ENCODE measurements around the gene SLC6A11. TPM values are rescaled to one million over a fixed set of nuclear protein-coding genes. Genes with fewer than 3 reads are reported as not detected.

The SLC6A11 gene
- total RNA-seq, 1 experiment from 2014 or later: 0.85 TPM

- TF ChIP-seq HMGA2 (CRISPR knock-in tag; IDR thresholded peaks at IDR 0.05): no peak
- no peak for TF ChIP-seq FOXP4 (CRISPR knock-in tag; IDR thresholded peaks at IDR 0.05)
- TF ChIP-seq NFATC4 (CRISPR knock-in tag; IDR thresholded peaks at IDR 0.05): no peak
- no peak for TF ChIP-seq ZNF232 (CRISPR knock-in tag; IDR thresholded peaks at IDR 0.05)
Observed at GRCh38 chr3:10875914-10876313, 59.9 kb downstream of the SLC6A11 start (continued).

- Mint-ChIP-seq H3K4me1 (no peaks in the 10 kb centered on the region), H3K27ac (no peak overlapping the region), H3K36me3 (no peaks in the 10 kb centered on the region), H3K4me3 (no peak overlapping the region), H3K27me3 (ENCODE audit: low read depth) (peaks cover 100% of the 10 kb centered on the region), H3K9me3 (no peaks in the 10 kb centered on the region)
- no peak for ATAC-seq
- TF ChIP-seq HMGA2 (CRISPR knock-in tag; IDR thresholded peaks at IDR 0.05) (no peak), E2F5 (CRISPR knock-in tag; IDR thresholded peaks at IDR 0.05) (no peak), ESRRA (CRISPR knock-in tag; IDR thresholded peaks at IDR 0.05; ENCODE audit: borderline replicate concordance) (no peak)
- ChIA-PET POLR2A (no interaction called here), CTCF (interaction anchor here (1.0 kb wide), 2 partner anchors 41 to 118 kb away, joined by 3 read pairs; no protein-coding TSS in a partner anchor)
- no peak for DNase-seq (ENCODE audit: low spot score)
Observed at GRCh38 chr3:10876661-10877060, 60.6 kb downstream of the SLC6A11 start.

GRCh38 chr3:10882851-10883250, 66.8 kb downstream of the SLC6A11 start:
- Mint-ChIP-seq H3K27ac (no peak overlapping the region), H3K4me3 (no peak overlapping the region), H3K27me3 (ENCODE audit: low read depth) (peaks cover 79% of the 10 kb centered on the region), H3K36me3 (no peaks in the 10 kb centered on the region), H3K9me3 (no peaks in the 10 kb centered on the region), H3K4me1 (no peaks in the 10 kb centered on the region)
- ATAC-seq (no peak), DNase-seq (ENCODE audit: low spot score) (no peak)
- ChIA-PET CTCF (interaction anchor here (1.4 to 2.7 kb wide), 3 partner anchors 48 to 124 kb away, joined by 4 to 15 read pairs (median 12); no protein-coding TSS in a partner anchor), POLR2A (no interaction called here)
- TF ChIP-seq SMAD3 (CRISPR knock-in tag; IDR thresholded peaks at IDR 0.05; ENCODE audit: borderline replicate concordance) (no peak), ZNF423 (CRISPR knock-in tag; IDR thresholded peaks at IDR 0.05) (no peak)

- peak; percentile 92 for TF ChIP-seq ZNF121 (CRISPR knock-in tag; IDR thresholded peaks at IDR 0.05)
- TF ChIP-seq TEAD4 (CRISPR knock-in tag; IDR thresholded peaks at IDR 0.05): no peak
- peak; percentile 45 for TF ChIP-seq CTCF (IDR thresholded peaks at IDR 0.05)
- POLR2A ChIA-PET: no interaction called here
- Mint-ChIP-seq H3K4me1 (no peaks in the 10 kb centered on the region), H3K27me3 (ENCODE audit: low read depth) (peaks cover 79% of the 10 kb centered on the region), H3K27ac (no peak overlapping the region), H3K36me3 (no peaks in the 10 kb centered on the region), H3K9me3 (no peaks in the 10 kb centered on the region), H3K4me3 (no peak overlapping the region)
- 0 out of 2 replicates have a peak, but pooled peaks have one; percentile 26 for ATAC-seq
- CTCF ChIA-PET: interaction anchor here (1.0 to 2.7 kb wide), 3 partner anchors 111 to 125 kb away, joined by 3 to 15 read pairs (median 12); no protein-coding TSS in a partner anchor
- DNase-seq (ENCODE audit: low spot score): peak; percentile 48
Observed at GRCh38 chr3:10883478-10884234, 67.6 kb downstream of the SLC6A11 start.

GRCh38 chr3:10887015-10887414, 71.0 kb downstream of the SLC6A11 start:
- Mint-ChIP-seq H3K9me3 (peaks cover 15% of the 10 kb centered on the region), H3K27me3 (ENCODE audit: low read depth) (peaks cover 58% of the 10 kb centered on the region), H3K4me1 (no peaks in the 10 kb centered on the region), H3K36me3 (peaks cover 3% of the 10 kb centered on the region; the same call in 1 of the 2 replicates), H3K4me3 (no peak overlapping the region), H3K27ac (no peak overlapping the region)
- no peak for DNase-seq (ENCODE audit: low spot score)
- POLR2A ChIA-PET: no interaction called here
- TF ChIP-seq CTCF (IDR thresholded peaks at IDR 0.05): no peak
- TF ChIP-seq ZNF121 (CRISPR knock-in tag; IDR thresholded peaks at IDR 0.05): no peak
- TF ChIP-seq IRF1 (CRISPR knock-in tag; IDR thresholded peaks at IDR 0.05): no peak
- TF ChIP-seq SOX15 (CRISPR knock-in tag; IDR thresholded peaks at IDR 0.05): no peak
- TF ChIP-seq NR2C2 (CRISPR knock-in tag; IDR thresholded peaks at IDR 0.05): no peak
- TF ChIP-seq FOXJ3 (CRISPR knock-in tag; IDR thresholded peaks at IDR 0.05; ENCODE audit: borderline replicate concordance): no peak
- no peak for TF ChIP-seq GTF2I (CRISPR knock-in tag; conservative IDR thresholded peaks at IDR 0.05)
- TF ChIP-seq SP1 (CRISPR knock-in tag; conservative IDR thresholded peaks at IDR 0.05): no peak
- TF ChIP-seq ZBTB21 (CRISPR knock-in tag; IDR thresholded peaks at IDR 0.05; ENCODE audit: borderline replicate concordance): no peak
- TF ChIP-seq ZNF671 (CRISPR knock-in tag; IDR thresholded peaks at IDR 0.05): no peak
- TF ChIP-seq JUN (CRISPR knock-in tag; IDR thresholded peaks at IDR 0.05): no peak
- no peak for TF ChIP-seq ZNF423 (CRISPR knock-in tag; IDR thresholded peaks at IDR 0.05)
- CTCF ChIA-PET: interaction anchor here (1.0 to 1.2 kb wide), 2 partner anchors 56 to 128 kb away, joined by 3 to 4 read pairs; no protein-coding TSS in a partner anchor
- ATAC-seq: no peak

All from WTC11 (cell line).